ENCODE results near the gene SMC6.

The SMC6 gene

DNA sequence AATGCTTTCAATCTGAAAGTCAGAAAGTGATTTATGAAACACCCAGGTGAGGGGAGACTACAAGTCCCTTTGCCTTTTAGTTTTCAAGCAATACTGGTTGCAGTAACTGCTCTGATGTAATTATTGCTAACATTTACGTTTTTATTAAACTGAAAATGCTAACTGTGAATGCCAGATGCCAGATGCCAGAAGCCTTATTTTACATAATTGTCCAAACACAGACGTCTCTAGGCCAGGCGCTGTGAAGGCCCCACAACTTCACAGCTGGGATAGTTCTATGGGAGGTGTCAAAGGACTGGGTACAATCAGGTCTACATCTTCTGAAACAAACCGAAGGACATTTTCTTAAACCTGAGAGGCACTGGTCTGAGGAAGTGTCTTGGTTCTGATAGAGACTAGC lies 35.2 kb upstream of the SMC6 start:
- Histone ChIP-seq H3K4me1 (ENCODE audit: insufficient read depth, insufficient read length) (no peaks in the 10 kb centered on the region), H3K36me3 (ENCODE audit: insufficient read depth, insufficient read length, low read length) (no peaks in the 10 kb centered on the region), H3K4me3 (ENCODE audit: insufficient read length, low read depth) (no peak overlapping the region), H3K9me3 (ENCODE audit: insufficient read depth, low read length) (no peaks in the 10 kb centered on the region), H3K27me3 (ENCODE audit: insufficient read depth, insufficient read length) (no peaks in the 10 kb centered on the region), H3K9ac (ENCODE audit: insufficient read length, low read depth) (no peak overlapping the region)
- TF ChIP-seq YY1 (IDR thresholded peaks at IDR 0.05; ENCODE audit: insufficient read depth, insufficient read length): no peak
- TF ChIP-seq SUZ12 (IDR thresholded peaks at IDR 0.05; ENCODE audit: extremely low read depth, insufficient read depth, insufficient read length): no peak
- TF ChIP-seq ZNF274 (IDR thresholded peaks at IDR 0.05; ENCODE audit: low read depth, low read length): no peak
- DNase-seq (ENCODE audit: low read depth, low spot score): no peak

DNA sequence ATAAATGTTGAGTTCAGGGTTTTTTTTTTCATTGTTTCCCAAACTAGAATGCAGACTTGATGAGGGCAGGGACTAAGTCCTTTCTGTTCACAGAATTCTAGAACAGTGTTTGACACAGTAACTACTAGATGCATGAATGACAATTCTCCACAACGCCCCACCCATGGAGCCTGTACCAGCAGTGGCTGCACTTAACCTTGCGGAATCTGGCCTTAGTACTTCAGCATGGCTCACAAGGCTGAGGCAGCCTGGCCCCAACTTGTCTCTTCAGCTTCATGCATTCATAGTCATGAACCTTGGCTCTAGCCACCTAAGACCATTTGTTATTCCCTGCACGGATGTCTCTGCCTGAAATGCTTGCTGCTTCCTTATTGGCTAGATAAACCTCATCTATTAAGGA lies 33.1 kb upstream of the SMC6 start:
- Histone ChIP-seq H3K4me3 (ENCODE audit: insufficient read length, low read depth) (no peak overlapping the region), H3K9me3 (ENCODE audit: insufficient read depth, low read length) (no peaks in the 10 kb centered on the region), H3K36me3 (ENCODE audit: insufficient read depth, insufficient read length, low read length) (no peaks in the 10 kb centered on the region), H3K4me1 (ENCODE audit: insufficient read depth, insufficient read length) (no peaks in the 10 kb centered on the region), H3K9ac (ENCODE audit: insufficient read length, low read depth) (no peak overlapping the region), H3K27me3 (ENCODE audit: insufficient read depth, insufficient read length) (no peaks in the 10 kb centered on the region)
- DNase-seq (ENCODE audit: low read depth, low spot score): no peak
- TF ChIP-seq YY1 (IDR thresholded peaks at IDR 0.05; ENCODE audit: insufficient read depth, insufficient read length) (no peak), SUZ12 (IDR thresholded peaks at IDR 0.05; ENCODE audit: extremely low read depth, insufficient read depth, insufficient read length) (no peak), ZNF274 (IDR thresholded peaks at IDR 0.05; ENCODE audit: low read depth, low read length) (no peak)

DNA sequence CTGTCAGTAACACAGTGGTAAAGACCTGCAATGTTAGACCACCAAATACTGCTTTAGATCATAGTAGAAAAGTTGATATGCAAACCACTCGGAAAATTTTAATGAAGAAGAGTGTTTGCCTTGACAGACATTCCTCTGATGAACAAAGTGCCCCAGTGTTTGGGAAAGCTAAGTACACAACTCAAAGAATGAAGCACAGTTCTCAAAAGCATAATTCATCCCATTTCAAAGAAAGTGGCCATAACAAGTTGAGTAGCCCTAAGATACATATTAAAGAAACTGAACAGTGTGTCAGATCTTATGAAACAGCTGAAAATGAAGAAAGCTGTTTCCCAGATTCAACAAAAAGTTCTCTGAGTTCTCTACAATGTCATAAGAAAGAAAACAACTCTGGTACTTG lies 27.9 kb upstream of the SMC6 start:
- no peak overlapping the region for H3K4me3 ChIP-seq (ENCODE audit: insufficient read length, low read depth)
- no peak overlapping the region for H3K9ac ChIP-seq (ENCODE audit: insufficient read length, low read depth)
- H3K4me1 ChIP-seq (ENCODE audit: insufficient read depth, insufficient read length): no peaks in the 10 kb centered on the region
- no peaks in the 10 kb centered on the region for H3K9me3 ChIP-seq (ENCODE audit: insufficient read depth, low read length)
- DNase-seq (ENCODE audit: low read depth, low spot score): no peak
- H3K27me3 ChIP-seq (ENCODE audit: insufficient read depth, insufficient read length): no peaks in the 10 kb centered on the region
- peaks cover 29% of the 10 kb centered on the region for H3K36me3 ChIP-seq (ENCODE audit: insufficient read depth, insufficient read length, low read length)
- TF ChIP-seq ZNF274 (IDR thresholded peaks at IDR 0.05; ENCODE audit: low read depth, low read length) (no peak), SUZ12 (IDR thresholded peaks at IDR 0.05; ENCODE audit: extremely low read depth, insufficient read depth, insufficient read length) (no peak), YY1 (IDR thresholded peaks at IDR 0.05; ENCODE audit: insufficient read depth, insufficient read length) (no peak)

DNA sequence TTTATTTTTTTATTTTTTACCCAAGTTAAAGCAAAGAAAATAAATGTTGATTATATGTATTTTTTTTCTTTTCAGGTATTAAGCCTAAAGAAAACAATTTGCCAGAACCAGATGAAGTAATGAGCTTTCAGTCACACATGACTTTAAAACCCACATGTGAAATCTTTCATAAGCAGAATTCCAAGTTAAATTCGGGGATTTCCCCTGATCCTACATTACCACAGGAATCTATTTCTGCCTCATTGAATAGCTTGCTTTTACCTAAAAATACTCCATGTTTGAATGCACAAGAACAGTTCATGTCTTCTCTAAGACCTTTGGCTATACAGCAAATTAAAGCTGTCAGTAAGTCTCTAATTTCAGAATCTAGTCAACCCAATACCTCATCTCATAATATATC lies 26.9 kb upstream of the SMC6 start:
- Histone ChIP-seq H3K36me3 (ENCODE audit: insufficient read depth, insufficient read length, low read length) (peaks cover 31% of the 10 kb centered on the region), H3K4me3 (ENCODE audit: insufficient read length, low read depth) (no peak overlapping the region), H3K27me3 (ENCODE audit: insufficient read depth, insufficient read length) (no peaks in the 10 kb centered on the region), H3K9ac (ENCODE audit: insufficient read length, low read depth) (no peak overlapping the region), H3K9me3 (ENCODE audit: insufficient read depth, low read length) (no peaks in the 10 kb centered on the region), H3K4me1 (ENCODE audit: insufficient read depth, insufficient read length) (no peaks in the 10 kb centered on the region)
- DNase-seq (ENCODE audit: low read depth, low spot score): no peak
- TF ChIP-seq YY1 (IDR thresholded peaks at IDR 0.05; ENCODE audit: insufficient read depth, insufficient read length): no peak
- TF ChIP-seq ZNF274 (IDR thresholded peaks at IDR 0.05; ENCODE audit: low read depth, low read length): no peak
- no peak for TF ChIP-seq SUZ12 (IDR thresholded peaks at IDR 0.05; ENCODE audit: extremely low read depth, insufficient read depth, insufficient read length)

DNA sequence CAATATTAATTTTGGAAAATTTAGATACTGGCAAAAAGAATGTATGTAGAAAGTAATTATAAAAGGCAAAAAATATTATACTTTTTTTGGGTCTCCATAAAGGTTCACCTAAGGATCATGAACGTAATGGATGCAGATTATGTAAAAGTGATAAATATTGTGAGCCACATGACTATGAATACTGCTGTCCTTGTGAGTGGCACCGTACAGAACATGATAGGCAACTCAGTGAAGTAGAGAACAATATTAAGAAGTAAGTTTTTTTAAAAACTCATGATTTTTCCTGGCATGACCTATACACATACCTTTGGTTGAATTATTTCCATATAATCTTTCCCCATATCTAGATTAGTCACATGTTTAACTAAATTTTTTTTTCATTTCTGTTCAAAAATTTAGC lies 18.9 kb upstream of the SMC6 start:
- H3K4me3 ChIP-seq (ENCODE audit: insufficient read length, low read depth): no peak overlapping the region
- H3K27me3 ChIP-seq (ENCODE audit: insufficient read depth, insufficient read length): no peaks in the 10 kb centered on the region
- H3K9ac ChIP-seq (ENCODE audit: insufficient read length, low read depth): no peak overlapping the region
- no peaks in the 10 kb centered on the region for H3K9me3 ChIP-seq (ENCODE audit: insufficient read depth, low read length)
- H3K36me3 ChIP-seq (ENCODE audit: insufficient read depth, insufficient read length, low read length): peaks cover 46% of the 10 kb centered on the region
- no peak for DNase-seq (ENCODE audit: low read depth, low spot score)
- no peaks in the 10 kb centered on the region for H3K4me1 ChIP-seq (ENCODE audit: insufficient read depth, insufficient read length)
- TF ChIP-seq SUZ12 (IDR thresholded peaks at IDR 0.05; ENCODE audit: extremely low read depth, insufficient read depth, insufficient read length) (no peak), ZNF274 (IDR thresholded peaks at IDR 0.05; ENCODE audit: low read depth, low read length) (no peak), YY1 (IDR thresholded peaks at IDR 0.05; ENCODE audit: insufficient read depth, insufficient read length) (no peak)

DNA sequence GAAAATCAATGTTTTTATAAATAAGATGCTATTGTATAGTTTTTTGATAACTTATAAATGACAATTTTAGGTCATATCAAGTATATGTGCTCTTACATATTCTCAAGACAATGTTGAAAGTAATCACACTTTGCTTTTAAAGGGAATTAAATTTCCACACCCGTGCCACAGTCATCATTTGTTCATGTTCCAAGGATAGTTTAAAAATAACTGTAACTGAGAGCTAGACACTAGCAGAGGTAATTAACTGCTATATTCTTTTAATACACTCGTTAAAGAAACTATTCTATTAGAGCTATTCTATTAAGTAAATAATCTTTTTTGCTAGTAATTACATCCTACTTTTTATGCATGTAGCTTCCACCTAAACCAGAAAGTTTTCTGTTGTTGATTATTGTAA lies 18.3 kb upstream of the SMC6 start:
- H3K9me3 ChIP-seq (ENCODE audit: insufficient read depth, low read length): no peaks in the 10 kb centered on the region
- TF ChIP-seq SUZ12 (IDR thresholded peaks at IDR 0.05; ENCODE audit: extremely low read depth, insufficient read depth, insufficient read length) (no peak), ZNF274 (IDR thresholded peaks at IDR 0.05; ENCODE audit: low read depth, low read length) (no peak), YY1 (IDR thresholded peaks at IDR 0.05; ENCODE audit: insufficient read depth, insufficient read length) (no peak)
- no peaks in the 10 kb centered on the region for H3K27me3 ChIP-seq (ENCODE audit: insufficient read depth, insufficient read length)
- peaks cover 51% of the 10 kb centered on the region for H3K36me3 ChIP-seq (ENCODE audit: insufficient read depth, insufficient read length, low read length)
- no peak overlapping the region for H3K4me3 ChIP-seq (ENCODE audit: insufficient read length, low read depth)
- no peak for DNase-seq (ENCODE audit: low read depth, low spot score)
- no peaks in the 10 kb centered on the region for H3K4me1 ChIP-seq (ENCODE audit: insufficient read depth, insufficient read length)
- no peak overlapping the region for H3K9ac ChIP-seq (ENCODE audit: insufficient read length, low read depth)

DNA sequence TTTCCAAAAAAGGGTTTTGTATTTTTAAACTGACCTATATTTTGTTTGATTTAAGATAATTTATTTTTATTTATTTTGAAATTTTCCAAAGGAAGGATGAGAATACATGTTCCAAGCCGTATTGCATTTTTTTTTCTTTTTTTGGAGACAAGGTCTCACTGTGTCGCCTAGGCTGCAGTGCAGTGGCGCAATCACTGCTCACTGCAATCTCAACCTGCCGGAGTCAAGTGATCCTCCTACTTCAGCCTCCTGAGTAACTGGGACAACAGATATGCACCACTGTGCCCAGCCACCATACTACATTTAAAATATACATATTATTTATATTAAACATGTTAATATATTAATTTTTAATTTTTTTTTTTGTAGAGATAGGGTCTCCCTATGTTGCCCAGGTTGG lies 15.3 kb upstream of the SMC6 start:
- Histone ChIP-seq H3K9me3 (ENCODE audit: insufficient read depth, low read length) (no peaks in the 10 kb centered on the region), H3K27me3 (ENCODE audit: insufficient read depth, insufficient read length) (no peaks in the 10 kb centered on the region), H3K9ac (ENCODE audit: insufficient read length, low read depth) (no peak overlapping the region), H3K4me3 (ENCODE audit: insufficient read length, low read depth) (no peak overlapping the region), H3K36me3 (ENCODE audit: insufficient read depth, insufficient read length, low read length) (peaks cover 48% of the 10 kb centered on the region), H3K4me1 (ENCODE audit: insufficient read depth, insufficient read length) (no peaks in the 10 kb centered on the region)
- DNase-seq (ENCODE audit: low read depth, low spot score): no peak
- TF ChIP-seq YY1 (IDR thresholded peaks at IDR 0.05; ENCODE audit: insufficient read depth, insufficient read length) (no peak), ZNF274 (IDR thresholded peaks at IDR 0.05; ENCODE audit: low read depth, low read length) (no peak), SUZ12 (IDR thresholded peaks at IDR 0.05; ENCODE audit: extremely low read depth, insufficient read depth, insufficient read length) (no peak)

DNA sequence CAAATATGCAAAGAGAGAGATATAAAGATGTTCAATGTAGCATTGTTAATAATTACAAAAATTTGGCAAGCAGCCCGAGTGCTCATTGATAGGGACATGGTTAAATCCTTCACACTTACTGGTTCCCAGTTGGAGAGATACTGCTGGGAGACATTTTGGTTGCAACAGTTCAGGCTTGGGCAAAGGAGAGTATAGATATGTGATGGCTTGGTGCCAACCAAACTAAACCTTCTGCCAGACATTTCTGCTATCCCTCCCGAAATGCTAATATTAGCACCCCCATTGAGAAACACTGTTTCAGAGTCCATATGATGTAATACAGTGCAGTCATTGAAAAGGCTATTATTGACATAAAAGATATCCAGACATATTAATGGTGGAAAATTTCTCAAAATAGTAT lies 11.8 kb upstream of the SMC6 start:
- H3K27me3 ChIP-seq (ENCODE audit: insufficient read depth, insufficient read length): no peaks in the 10 kb centered on the region
- TF ChIP-seq YY1 (IDR thresholded peaks at IDR 0.05; ENCODE audit: insufficient read depth, insufficient read length) (no peak), SUZ12 (IDR thresholded peaks at IDR 0.05; ENCODE audit: extremely low read depth, insufficient read depth, insufficient read length) (no peak), ZNF274 (IDR thresholded peaks at IDR 0.05; ENCODE audit: low read depth, low read length) (no peak)
- no peak overlapping the region for H3K4me3 ChIP-seq (ENCODE audit: insufficient read length, low read depth)
- H3K4me1 ChIP-seq (ENCODE audit: insufficient read depth, insufficient read length): no peaks in the 10 kb centered on the region
- H3K36me3 ChIP-seq (ENCODE audit: insufficient read depth, insufficient read length, low read length): peaks cover 55% of the 10 kb centered on the region
- H3K9me3 ChIP-seq (ENCODE audit: insufficient read depth, low read length): no peaks in the 10 kb centered on the region
- no peak for DNase-seq (ENCODE audit: low read depth, low spot score)
- no peak overlapping the region for H3K9ac ChIP-seq (ENCODE audit: insufficient read length, low read depth)
